HG03196 (cell line): ENCODE data around the gene DNMBP.
"Not testable (repeated sequence)": the region's sequence is repeated elsewhere in the genome, so short reads cannot be mapped to it uniquely, and the experiment has no call there.

ENCODE experiments used
- ATAC-seq: cut with Tn5 transposase; IDR thresholded peaks from one replicate; pipeline ENCODE4 v1.9.1; 2021; ENCODE audit not compliant: unreplicated experiment

DNMBP gene

GRCh38 chr10:99840859-99841258 is 168.9 kb downstream of the DNMBP start:
- ATAC-seq = not testable (repeated sequence)

GRCh38 chr10:99836711-99837110 is 173.0 kb downstream of the DNMBP start:
- ATAC-seq = no peak

GRCh38 chr10:99835947-99836346 is 173.8 kb downstream of the DNMBP start:
- no peak for ATAC-seq

- ATAC-seq = no peak
Observed at GRCh38 chr10:99834410-99834809, 175.3 kb downstream of the DNMBP start.

GRCh38 chr10:99832439-99832838 is 177.3 kb downstream of the DNMBP start:
- no peak for ATAC-seq

GRCh38 chr10:99828464-99828863 is 181.3 kb downstream of the DNMBP start:
- no peak for ATAC-seq

GRCh38 chr10:99827936-99828335 is 181.8 kb downstream of the DNMBP start:
- ATAC-seq = no peak
